Stimulated activated CD4-positive, alpha-beta T cell treated with anti-CD3 and anti-CD28 coated beads, TNF-alpha, amount 100 ng/mL, for 48 hours (primary cell): ENCODE results near the gene B4GALT7.
"Not testable (repeated sequence)": the region's sequence is repeated elsewhere in the genome, so short reads cannot be mapped to it uniquely, and the experiment has no call there.

Experiments used
- DNase-seq, 3 donors: peaks; one replicate each; pipeline ENCODE4 v3.0.0-alpha.2; 2020; ENCODE audit warnings: low read depth in 3 of 3

Gene B4GALT7

DNA sequence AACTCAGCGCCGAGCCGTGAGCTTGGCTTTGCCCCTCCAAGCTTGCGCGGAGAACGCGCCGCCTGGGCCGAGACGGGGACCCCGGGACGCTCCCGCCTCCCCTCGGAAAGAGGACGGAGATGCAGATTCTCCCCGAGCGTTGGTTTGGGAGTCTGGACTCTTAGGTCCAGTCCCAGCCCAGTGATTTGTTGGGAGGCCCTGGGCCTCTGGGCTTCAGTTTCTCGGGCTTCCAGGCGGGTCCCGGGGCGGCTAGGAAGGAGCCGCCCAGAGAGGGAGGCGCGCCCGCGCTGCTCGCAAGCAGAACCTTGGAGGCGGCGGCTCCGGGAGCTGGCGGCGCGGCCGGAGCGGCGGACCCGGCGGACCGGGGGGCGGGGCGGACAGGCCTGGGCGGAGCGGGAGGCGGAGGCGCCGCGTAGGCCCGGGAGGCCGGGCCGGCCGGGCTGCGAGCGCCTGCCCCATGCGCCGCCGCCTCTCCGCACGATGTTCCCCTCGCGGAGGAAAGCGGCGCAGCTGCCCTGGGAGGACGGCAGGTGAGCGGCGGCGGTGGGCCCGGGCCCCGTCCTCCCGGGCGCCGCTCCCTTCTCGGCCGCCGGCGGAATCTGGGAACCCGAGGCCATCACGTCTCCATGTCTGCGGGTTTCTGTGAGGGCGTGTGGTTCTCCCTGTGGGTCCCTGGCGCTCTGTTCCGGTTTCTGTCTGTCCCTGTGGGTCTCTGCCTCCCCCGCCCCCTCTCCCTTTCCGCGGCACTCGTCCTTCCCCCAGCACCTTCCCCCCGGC, at the start of gene B4GALT7:
Gene B4GALT7, plus strand, starts transcription at position 402 of the 777 bp plus-strand sequence. Its CDS starts 79 bp downstream, at position 481.
- peak; percentile 75 to 86 (median 75) for DNase-seq

DNA sequence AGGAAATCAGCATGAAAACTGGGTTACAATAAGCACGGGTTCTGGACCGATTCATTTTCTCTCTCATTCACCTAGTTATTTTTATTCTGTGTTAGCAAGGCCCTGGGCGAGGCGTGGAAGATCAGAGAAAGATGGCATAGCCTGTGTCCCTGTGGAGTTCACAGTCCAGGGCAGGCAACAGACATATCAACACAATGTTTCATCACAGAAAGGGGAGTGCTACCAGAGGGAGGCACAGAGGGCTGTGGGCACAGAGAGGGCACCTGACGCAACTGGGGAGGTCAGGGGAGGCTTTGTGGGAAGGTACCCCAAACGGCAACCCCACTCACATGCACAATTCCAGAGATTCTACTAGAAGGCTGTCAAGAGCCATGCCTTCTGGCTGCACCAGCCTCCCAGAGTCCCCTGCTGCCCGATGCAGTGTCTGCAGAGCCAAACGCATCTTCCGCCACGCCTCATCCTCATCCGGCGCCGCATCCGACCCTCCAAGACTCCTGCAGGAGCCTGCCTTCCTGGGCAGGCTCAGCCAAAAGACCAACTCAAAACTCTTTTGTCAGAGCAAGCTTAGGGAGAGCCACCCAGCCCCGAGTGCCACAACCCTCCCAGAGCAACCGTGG, 47.0 kb upstream of the B4GALT7 start:
- no peak for DNase-seq

- DNase-seq, result peak in 2 of 3 donors; percentile 20 to 55
These were observed 46.1 kb upstream of the B4GALT7 start for GRCh38 chr5:177553671-177554429.

- peak; percentile 89 to 92 (median 92) for DNase-seq
These were observed 45.3 kb upstream of the B4GALT7 start, which contains the start of gene FAM193B for GRCh38 chr5:177554474-177555111. TSS of gene FAM193B (minus strand) at chr5:177554563. CDS start at chr5:177554458, 105 bp downstream.

GRCh38 chr5:177555228-177555627, 44.7 kb upstream of the B4GALT7 start:
- no peak for DNase-seq

GRCh38 chr5:177555665-177556064, 44.3 kb upstream of the B4GALT7 start:
- DNase-seq, result no peak

GRCh38 chr5:177557041-177557647, 42.8 kb upstream of the B4GALT7 start:
- no peak for DNase-seq

GRCh38 chr5:177557796-177558195, 42.1 kb upstream of the B4GALT7 start:
- no peak for DNase-seq

DNA sequence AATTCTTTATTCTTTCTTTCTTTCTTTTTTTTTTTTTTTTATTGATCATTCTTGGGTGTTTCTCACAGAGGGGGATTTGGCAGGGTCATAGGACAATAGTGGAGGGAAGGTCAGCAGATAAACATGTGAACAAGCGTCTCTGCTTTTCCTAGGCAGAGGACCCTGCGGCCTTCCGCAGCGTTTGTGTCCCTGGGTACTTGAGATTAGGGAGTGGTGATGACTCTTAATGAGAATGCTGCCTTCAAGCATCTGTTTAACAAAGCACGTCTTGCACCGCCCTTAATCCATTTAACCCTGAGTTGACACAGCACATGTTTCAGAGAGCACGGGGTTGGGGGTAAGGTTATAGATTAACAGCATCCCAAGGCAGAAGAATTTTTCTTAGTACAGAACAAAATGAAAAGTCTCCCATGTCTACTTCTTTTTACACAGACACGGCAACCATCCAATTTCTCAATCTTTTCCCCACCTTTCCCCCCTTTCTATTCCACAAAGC, 40.4 kb upstream of the B4GALT7 start:
- not testable (repeated sequence) for DNase-seq

- no peak for DNase-seq
These were observed 34.9 kb upstream of the B4GALT7 start for GRCh38 chr5:177565046-177565445.

DNA sequence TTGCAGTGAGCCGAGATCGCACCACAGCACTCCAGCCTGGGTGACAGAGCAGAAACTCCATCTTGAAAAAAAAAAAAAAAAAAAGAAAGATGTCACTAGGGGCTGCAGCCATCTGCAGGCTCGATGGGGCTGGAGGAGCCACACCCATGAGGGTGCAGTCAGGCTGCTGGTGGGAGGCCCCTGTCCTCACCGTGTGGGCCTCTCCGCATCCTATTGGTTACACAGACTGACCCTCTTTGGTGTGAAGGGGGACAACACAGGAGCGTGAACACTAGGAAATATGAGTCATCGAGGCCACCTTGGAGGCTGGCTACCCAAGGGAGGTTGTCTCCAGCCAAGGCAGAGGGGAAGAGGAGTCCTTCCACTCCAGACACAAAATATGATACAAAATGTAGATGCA, 31.6 kb upstream of the B4GALT7 start:
- no peak for DNase-seq

DNA sequence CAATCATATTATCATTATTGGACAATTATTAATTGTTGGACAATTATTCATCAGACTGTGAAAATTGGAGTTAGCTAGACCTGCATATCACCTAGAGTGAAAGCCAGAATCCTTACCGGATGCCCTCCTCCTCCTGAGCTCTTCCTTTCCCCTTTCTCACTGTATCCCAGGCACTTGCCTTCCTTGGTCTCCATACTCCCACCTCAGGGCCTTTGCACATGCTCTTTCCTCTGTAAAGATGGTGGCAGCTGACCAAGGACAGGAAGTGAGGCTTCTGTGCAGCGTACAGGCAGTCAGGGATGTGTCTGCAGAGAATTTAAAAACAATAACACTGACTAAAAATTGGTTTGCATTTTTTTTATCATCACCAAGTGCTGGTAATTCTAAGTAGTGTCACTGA, 30.0 kb upstream of the B4GALT7 start:
- no peak for DNase-seq

- DNase-seq, result no peak
These were observed 24.4 kb upstream of the B4GALT7 start for GRCh38 chr5:177575488-177575887.

GRCh38 chr5:177576169-177576568, 23.8 kb upstream of the B4GALT7 start:
- no peak for DNase-seq

- DNase-seq, result no peak
These were observed 21.6 kb upstream of the B4GALT7 start for GRCh38 chr5:177578316-177578715.

GRCh38 chr5:177588413-177588909, 11.5 kb upstream of the B4GALT7 start:
- DNase-seq, result no peak

DNA sequence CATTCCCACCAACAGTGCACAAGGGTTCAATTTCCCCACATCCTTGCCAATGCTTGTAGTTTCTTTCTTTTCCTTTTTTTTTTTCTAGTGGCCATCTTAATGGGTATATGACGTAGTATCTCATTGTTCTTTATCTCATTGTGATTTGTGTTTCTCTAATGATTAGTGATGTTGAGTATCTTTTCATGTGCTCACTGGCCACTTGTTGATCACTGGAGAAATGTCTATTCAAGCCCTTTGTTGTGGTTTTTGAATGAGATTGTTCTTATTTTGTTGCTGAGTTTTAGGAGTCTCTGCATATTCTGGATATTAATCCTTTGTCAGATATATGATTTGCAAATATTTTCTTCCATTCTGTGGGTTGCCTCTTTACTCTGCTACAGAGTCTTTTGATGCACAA, 9.5 kb upstream of the B4GALT7 start:
- DNase-seq, result no peak

DNA sequence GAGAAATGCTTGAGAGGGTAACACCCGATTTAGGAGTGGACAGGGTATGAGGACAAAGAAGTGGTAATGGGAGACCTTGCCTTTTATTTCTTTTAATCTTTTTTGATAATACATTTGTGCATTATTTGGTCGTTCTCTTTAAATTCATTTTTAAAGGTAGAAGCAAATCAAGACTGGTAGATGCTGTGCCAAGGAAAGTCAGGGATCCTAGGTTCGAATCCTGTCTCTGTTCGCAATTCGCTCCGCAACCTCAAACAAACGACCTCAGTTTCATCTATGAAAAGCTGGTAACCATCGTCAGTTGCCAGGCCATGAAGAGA, 8.3 kb upstream of the B4GALT7 start:
- no peak for DNase-seq

DNA sequence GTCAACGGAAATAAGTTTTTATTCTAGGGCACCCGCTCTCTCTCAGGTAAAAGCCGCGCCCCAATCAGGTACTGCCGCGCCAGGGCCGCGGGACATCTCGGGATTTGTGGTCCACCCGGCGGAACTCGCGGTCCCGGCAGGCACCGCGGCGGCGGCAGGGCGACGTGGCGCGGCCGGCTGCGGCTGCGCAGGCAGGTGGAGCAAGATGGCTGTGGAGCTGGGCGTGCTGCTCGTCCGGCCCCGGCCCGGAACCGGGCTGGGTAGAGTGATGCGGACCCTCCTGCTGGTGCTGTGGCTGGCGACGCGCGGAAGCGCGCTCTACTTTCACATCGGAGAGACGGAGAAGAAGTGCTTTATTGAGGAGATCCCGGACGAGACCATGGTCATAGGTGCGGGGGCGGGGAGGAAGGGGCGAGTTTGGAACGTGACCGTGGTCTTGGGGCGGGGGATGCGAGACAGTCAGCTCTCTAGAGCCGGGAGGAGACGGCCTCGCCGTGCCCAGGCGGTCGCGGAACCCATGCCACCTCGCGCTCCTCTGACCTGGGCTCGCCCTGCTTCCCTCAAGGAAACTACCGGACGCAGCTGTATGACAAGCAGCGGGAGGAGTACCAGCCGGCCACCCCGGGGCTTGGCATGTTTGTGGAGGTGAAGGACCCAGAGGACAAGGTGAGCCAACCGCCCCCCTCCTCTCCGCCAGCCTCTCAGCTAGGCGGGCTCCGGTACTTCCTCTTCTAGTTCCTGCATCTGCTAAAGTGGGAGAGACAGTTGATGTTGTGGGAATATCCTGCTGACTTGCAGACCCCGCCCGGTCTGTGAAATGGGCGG, 7.7 kb upstream of the B4GALT7 start, which contains the start of gene TMED9:
Gene TMED9, plus strand, starts transcription at position 194 of the 825 bp plus-strand sequence. Its CDS starts 12 bp downstream, at position 206.
- DNase-seq, result peak; percentile 77 to 81 (median 78)

DNA sequence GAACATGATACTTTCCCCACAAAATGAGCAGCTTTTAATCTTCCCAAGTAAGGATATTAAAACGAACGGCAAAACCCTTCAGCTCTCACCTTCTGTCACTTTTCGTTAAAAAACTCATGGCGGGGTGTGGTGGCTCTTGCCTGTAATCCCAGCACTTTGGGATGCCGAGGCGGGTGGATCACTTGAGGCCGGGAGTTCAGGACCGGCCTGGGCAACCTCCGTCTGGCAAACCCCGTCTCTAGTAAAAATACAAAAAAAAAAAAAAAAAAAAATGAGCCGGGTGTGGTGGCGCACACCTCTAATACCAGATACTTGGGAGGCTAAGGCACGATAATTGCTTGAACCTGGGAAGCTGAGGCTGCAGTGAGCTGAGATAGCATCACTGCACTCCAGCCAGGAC, 7.0 kb upstream of the B4GALT7 start:
- no peak for DNase-seq
